Measurements from ENCODE around the gene DHCR24.

- TF ChIP-seq CTCF (conservative IDR thresholded peaks at IDR 0.05 in 1 of 2, IDR thresholded peaks at IDR 0.05 in 1 of 2; ENCODE audit: extremely low read depth in 1 of 2, insufficient read depth in 1 of 2, low read depth in 1 of 2, low read length in 2 of 2) (no peak), EZH2 (IDR thresholded peaks at IDR 0.05; ENCODE audit: borderline replicate concordance, low read length) (no peak)
These were observed 2.8 kb downstream of the DHCR24 start for GRCh38 chr1:54884135-54884586.

Data from mammary epithelial cell (primary cell).